Gastrocnemius medialis (tissue), 4 donors: ENCODE measurements around the gene ABL1.

Experiments used
- POLR2A ChIP-seq, 2 donors: fragments of 450-650 bp; IDR thresholded peaks; one replicate each; pipeline ENCODE4 v1.6.1; 2017; ENCODE audit warnings: antibody characterized with exemption in 2 of 2, mild to moderate bottlenecking in 2 of 2, moderate library complexity in 2 of 2
- TF ChIP-seq, protein P1 (sequence below), 5 experiments: fragments of 450-650 bp in 3 of 5; fragments of 200-600 bp in 2 of 5; sonication (generic) in 2 of 5; IDR thresholded peaks in 4 of 5; conservative IDR thresholded peaks in 1 of 5; 1 replicate in 4 of 5; 2 replicates in 1 of 5; pipeline ENCODE4 v1.5.1; 2016 to 2019; ENCODE audit warnings: antibody characterized with exemption in 5 of 5, mild to moderate bottlenecking in 3 of 5, moderate library complexity in 3 of 5

DNA sequence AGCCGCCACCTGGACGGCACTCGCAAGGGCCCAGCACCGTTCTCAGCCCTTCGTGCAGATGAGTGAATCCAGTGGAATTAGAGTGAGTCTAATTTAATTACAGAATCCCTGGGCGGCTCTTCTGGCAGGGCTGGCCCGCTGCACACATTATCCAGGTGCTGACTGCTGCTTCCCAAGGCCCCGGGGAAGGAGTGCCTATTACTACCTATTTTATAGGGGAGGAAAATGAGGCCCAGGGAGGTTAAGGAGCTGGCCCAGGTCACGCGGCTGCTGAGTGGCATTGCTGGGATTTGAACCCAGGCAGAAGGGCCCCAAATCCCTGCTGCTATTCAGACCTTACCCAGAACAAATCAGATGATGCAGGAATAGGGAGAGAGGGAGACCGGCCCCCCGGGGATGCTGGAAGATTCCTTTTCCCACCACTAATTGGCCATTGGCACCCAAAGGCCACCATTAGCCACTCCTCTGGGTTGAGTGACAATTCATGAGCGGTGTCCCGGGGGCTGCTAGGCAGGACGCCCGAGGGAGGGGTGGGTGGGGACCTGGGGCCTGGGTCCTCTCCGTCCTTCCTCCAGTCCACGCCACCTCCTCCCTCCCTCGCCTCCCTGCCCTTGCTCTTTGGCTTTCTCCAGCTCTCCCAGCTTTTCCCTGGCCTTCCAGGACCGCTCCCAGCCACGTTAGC lies 71.8 kb downstream of the ABL1 start:
- TF ChIP-seq, protein P1, sequence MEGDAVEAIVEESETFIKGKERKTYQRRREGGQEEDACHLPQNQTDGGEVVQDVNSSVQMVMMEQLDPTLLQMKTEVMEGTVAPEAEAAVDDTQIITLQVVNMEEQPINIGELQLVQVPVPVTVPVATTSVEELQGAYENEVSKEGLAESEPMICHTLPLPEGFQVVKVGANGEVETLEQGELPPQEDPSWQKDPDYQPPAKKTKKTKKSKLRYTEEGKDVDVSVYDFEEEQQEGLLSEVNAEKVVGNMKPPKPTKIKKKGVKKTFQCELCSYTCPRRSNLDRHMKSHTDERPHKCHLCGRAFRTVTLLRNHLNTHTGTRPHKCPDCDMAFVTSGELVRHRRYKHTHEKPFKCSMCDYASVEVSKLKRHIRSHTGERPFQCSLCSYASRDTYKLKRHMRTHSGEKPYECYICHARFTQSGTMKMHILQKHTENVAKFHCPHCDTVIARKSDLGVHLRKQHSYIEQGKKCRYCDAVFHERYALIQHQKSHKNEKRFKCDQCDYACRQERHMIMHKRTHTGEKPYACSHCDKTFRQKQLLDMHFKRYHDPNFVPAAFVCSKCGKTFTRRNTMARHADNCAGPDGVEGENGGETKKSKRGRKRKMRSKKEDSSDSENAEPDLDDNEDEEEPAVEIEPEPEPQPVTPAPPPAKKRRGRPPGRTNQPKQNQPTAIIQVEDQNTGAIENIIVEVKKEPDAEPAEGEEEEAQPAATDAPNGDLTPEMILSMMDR (IDR thresholded peaks at IDR 0.05 in 4 of 5, conservative IDR thresholded peaks at IDR 0.05 in 1 of 5): no peak
- no peak for TF ChIP-seq POLR2A (IDR thresholded peaks at IDR 0.05)
